H9 (cell line): Measurements from ENCODE around the gene EFNA5. TPM values are rescaled to one million over a fixed set of nuclear protein-coding genes. Genes with fewer than 3 reads are reported as not detected.

Source experiments
- DNase-seq: peaks from one replicate; pipeline ENCODE4 v3.0.0-alpha.2; 2017
- H2AFZ ChIP-seq: one replicate; pipeline ENCODE4 v1.6.1; 2013; ENCODE audit warnings: mild to moderate bottlenecking, low read length, control low read depth, moderate library complexity
- H2AK5ac ChIP-seq: 2 replicates; pipeline ENCODE4 v1.6.1; 2013; ENCODE audit warnings: low read length, control low read depth, mixed read lengths; ENCODE audit not compliant: insufficient read length
- H2BK120ac ChIP-seq: one replicate; pipeline ENCODE4 v1.6.1; 2013; ENCODE audit warnings: low read depth, mild to moderate bottlenecking, low read length, control low read depth, inconsistent platforms; ENCODE audit not compliant: poor library complexity, severe bottlenecking
- H2BK12ac ChIP-seq: 2 replicates; pipeline ENCODE4 v1.6.1; 2013; ENCODE audit warnings: low read length, control low read depth, mixed read lengths, low read depth; ENCODE audit not compliant: insufficient read length
- H2BK15ac ChIP-seq: 2 replicates; pipeline ENCODE4 v1.6.1; 2013; ENCODE audit warnings: low read depth, low read length, control low read depth
- H2BK20ac ChIP-seq: one replicate; pipeline ENCODE4 v1.6.1; 2013; ENCODE audit warnings: low read depth, mild to moderate bottlenecking, low read length, control low read depth, inconsistent platforms; ENCODE audit not compliant: poor library complexity, severe bottlenecking
- H2BK5ac ChIP-seq: 2 replicates; pipeline ENCODE4 v1.6.1; 2013; ENCODE audit warnings: low read length, control low read depth, mixed read lengths; ENCODE audit not compliant: insufficient read length
- H3K14ac ChIP-seq: 2 replicates; pipeline ENCODE4 v1.6.1; 2013; ENCODE audit warnings: low read length, control low read depth; ENCODE audit not compliant: insufficient read depth
- H3K18ac ChIP-seq: 2 replicates; pipeline ENCODE4 v1.6.1; 2013; ENCODE audit warnings: low read depth, mild to moderate bottlenecking, mixed read lengths, low read length, control low read depth; ENCODE audit not compliant: insufficient read length
- H3K23ac ChIP-seq: 2 replicates; pipeline ENCODE4 v1.6.1; 2013; ENCODE audit warnings: low read length, control low read depth, mixed read lengths, low read depth; ENCODE audit not compliant: insufficient read length
- H3K23me2 ChIP-seq: 2 replicates; pipeline ENCODE4 v1.6.1; 2013; ENCODE audit warnings: low read depth, mild to moderate bottlenecking, mixed read lengths, low read length, control low read depth; ENCODE audit not compliant: insufficient read length, poor library complexity, severe bottlenecking
- H3K27ac ChIP-seq: 2 replicates; pipeline ENCODE4 v1.5.1; 2013; ENCODE audit warnings: low read length, control low read depth, mixed read lengths, low read depth; ENCODE audit not compliant: insufficient read length
- H3K27me3 ChIP-seq: 2 replicates; pipeline ENCODE4 v1.6.1; 2013; ENCODE audit warnings: low read length, control low read depth, inconsistent platforms; ENCODE audit not compliant: insufficient read depth
- H3K4ac ChIP-seq: 2 replicates; pipeline ENCODE4 v1.6.1; 2013; ENCODE audit warnings: low read depth, mild to moderate bottlenecking, control low read depth, inconsistent platforms, low read length, moderate library complexity
- H3K4me1 ChIP-seq: 2 replicates; pipeline ENCODE4 v1.6.1; 2013; ENCODE audit warnings: low read length, control low read depth, inconsistent platforms; ENCODE audit not compliant: insufficient read depth
- H3K4me2 ChIP-seq: 2 replicates; pipeline ENCODE4 v1.6.1; 2013; ENCODE audit warnings: low read length, control low read depth, mixed read lengths; ENCODE audit not compliant: insufficient read length, insufficient read depth
- H3K56ac ChIP-seq: 2 replicates; pipeline ENCODE4 v1.6.1; 2013; ENCODE audit warnings: low read depth, mild to moderate bottlenecking, mixed read lengths, low read length, control low read depth; ENCODE audit not compliant: insufficient read length
- H3K79me1 ChIP-seq: 2 replicates; pipeline ENCODE4 v1.6.1; 2013; ENCODE audit warnings: low read depth, mild to moderate bottlenecking, moderate library complexity, low read length, control low read depth, inconsistent platforms; ENCODE audit not compliant: insufficient read depth, poor library complexity, severe bottlenecking
- H3K79me2 ChIP-seq: 2 replicates; pipeline ENCODE4 v1.6.1; 2013; ENCODE audit warnings: low read length, control low read depth, inconsistent platforms; ENCODE audit not compliant: insufficient read depth
- H3K9ac ChIP-seq: 2 replicates; pipeline ENCODE4 v1.6.1; 2013; ENCODE audit warnings: low read length, control low read depth, mixed read lengths; ENCODE audit not compliant: insufficient read length; ENCODE audit errors: extremely low read depth
- H3K9me3 ChIP-seq: one replicate; pipeline ENCODE4 v1.6.1; 2013; ENCODE audit warnings: low read depth, low read length, inconsistent platforms; ENCODE audit not compliant: control insufficient read depth
- H3T11ph ChIP-seq: one replicate; pipeline ENCODE4 v1.6.1; 2013; ENCODE audit warnings: mild to moderate bottlenecking, low read length, control low read depth, inconsistent platforms
- H4K20me1 ChIP-seq: one replicate; pipeline ENCODE4 v1.6.1; 2013; ENCODE audit not compliant: control insufficient read depth, insufficient read length, insufficient read depth
- H4K5ac ChIP-seq: 2 replicates; pipeline ENCODE4 v1.6.1; 2013; ENCODE audit warnings: low read depth, mild to moderate bottlenecking, mixed read lengths, low read length, control low read depth; ENCODE audit not compliant: insufficient read length
- H4K8ac ChIP-seq: replicated peaks from 2 replicates; pipeline ENCODE4 v1.6.1; 2013; ENCODE audit warnings: low read length, control low read depth, mixed read lengths, low read depth; ENCODE audit not compliant: insufficient read length
- H4K91ac ChIP-seq: 2 replicates; pipeline ENCODE4 v1.6.1; 2013; ENCODE audit warnings: low read depth, mild to moderate bottlenecking, moderate library complexity, mixed read lengths, low read length, control low read depth; ENCODE audit not compliant: insufficient read length
- H3K27ac Mint-ChIP-seq, 3 experiments: 2 replicates in 2 of 3; 3 replicates in 1 of 3; pipeline ENCODE4 v1.8.0; 2020 to 2021; ENCODE audit warnings: mixed read lengths in 3 of 3, mild to moderate bottlenecking in 1 of 3, moderate library complexity in 1 of 3
- H3K27me3 Mint-ChIP-seq: 2 replicates; pipeline ENCODE4 v1.8.0; 2021; ENCODE audit warnings: low read depth, mild to moderate bottlenecking, moderate library complexity, mixed read lengths
- H3K36me3 Mint-ChIP-seq, 3 experiments: 2 replicates in 2 of 3; 3 replicates in 1 of 3; pipeline ENCODE4 v1.8.0; 2020 to 2021; ENCODE audit warnings: low read depth in 3 of 3, mixed read lengths in 3 of 3; ENCODE audit not compliant: insufficient read depth in 1 of 3
- H3K4me1 Mint-ChIP-seq, 2 experiments: 2 replicates each; pipeline ENCODE4 v1.8.0; 2020; ENCODE audit warnings: mixed read lengths in 2 of 2
- H3K4me3 Mint-ChIP-seq, 2 experiments: 2 replicates in 1 of 2; 3 replicates in 1 of 2; pipeline ENCODE4 v1.8.0; 2020 to 2021; ENCODE audit warnings: mild to moderate bottlenecking in 2 of 2, mixed read lengths in 2 of 2, moderate library complexity in 1 of 2
- H3K9me3 Mint-ChIP-seq, 2 experiments: 2 replicates in 1 of 2; 3 replicates in 1 of 2; pipeline ENCODE4 v1.8.0; 2020; ENCODE audit warnings: mild to moderate bottlenecking in 2 of 2, mixed read lengths in 2 of 2, moderate library complexity in 1 of 2
- WGBS: extraction: QIAGEN DNeasy Blood & Tissue Kit; methylation state at CpG from one replicate; pipeline ENCODE4 v1.1.7; 2013; ENCODE audit warnings: missing lambda C conversion rate, low lambda C conversion rate, mixed read lengths; ENCODE audit not compliant: insufficient read length; ENCODE audit errors: extremely low coverage; 5-methylcytosine and 5-hydroxymethylcytosine counted together
- total RNA-seq: library from RNA; stranded (reverse); gene quantifications from 2 replicates; pipeline ENCODE4 v1.2.1, GENCODE V29; 2021
- TF ChIP-seq, protein P1 (sequence below): fragments of 200-600 bp; sonication (generic); conservative IDR thresholded peaks from 3 replicates; pipeline ENCODE4 v1.8.0; 2021; ENCODE audit warnings: antibody characterized with exemption, mild to moderate bottlenecking

EFNA5 gene
- total RNA-seq, 1 experiment from 2014 or later, result 20.4 TPM

DNA sequence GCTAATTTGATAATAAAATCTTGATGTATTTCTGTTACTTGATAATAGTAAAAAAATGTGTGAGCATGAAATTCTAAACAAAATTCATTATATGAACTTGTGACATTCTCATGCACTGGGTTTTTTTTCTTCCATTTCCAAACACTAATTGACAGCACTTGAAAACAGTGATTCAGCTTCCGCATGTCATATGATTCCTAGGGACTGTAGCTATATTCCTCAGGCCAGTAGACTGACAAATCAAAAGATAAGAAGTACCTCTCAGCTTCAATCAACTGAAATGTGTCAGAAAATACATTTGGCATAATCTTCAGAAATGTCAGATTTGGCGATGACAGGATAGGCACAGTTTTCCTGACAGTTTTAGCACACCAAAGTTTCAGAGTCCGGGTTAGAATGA is 52.5 kb downstream of the EFNA5 start:
- H3K9me3 Mint-ChIP-seq, result no peaks in the 10 kb centered on the region
- no peak overlapping the region for H2BK5ac ChIP-seq
- H3K79me1 ChIP-seq, result no peaks in the 10 kb centered on the region
- H3K79me2 ChIP-seq, result no peaks in the 10 kb centered on the region
- no peak overlapping the region for H4K91ac ChIP-seq
- no peak overlapping the region for H3K18ac ChIP-seq
- H3K9ac ChIP-seq, result no peak overlapping the region
- H3K23me2 ChIP-seq, result no peaks in the 10 kb centered on the region
- H3K56ac ChIP-seq, result no peak overlapping the region
- no peak overlapping the region for H3K14ac ChIP-seq
- no peaks in the 10 kb centered on the region for H4K20me1 ChIP-seq
- no peak overlapping the region for H2AK5ac ChIP-seq
- H3K27me3 Mint-ChIP-seq, result no peaks in the 10 kb centered on the region
- H3K23ac ChIP-seq, result no peak overlapping the region
- no peak overlapping the region for H3K4me2 ChIP-seq
- no peaks in the 10 kb centered on the region; the same call in 1 of the 2 replicates for H3K4me1 ChIP-seq
- no CpG with 5 or more reads among the region's 3 CpGs for WGBS
- H3K9me3 ChIP-seq, result no peaks in the 10 kb centered on the region
- no peak overlapping the region for H3K27ac ChIP-seq
- H3K4me3 Mint-ChIP-seq, result no peak overlapping the region
- H3K4ac ChIP-seq, result no peak overlapping the region
- H4K8ac ChIP-seq, result no peak overlapping the region
- no peak overlapping the region for H3K27ac Mint-ChIP-seq
- peaks cover 31 to 34% of the 10 kb centered on the region in 2 experiments for H3K4me1 Mint-ChIP-seq
- no peak overlapping the region for H2BK12ac ChIP-seq
- no peak for DNase-seq
- H4K5ac ChIP-seq, result no peak overlapping the region
- H3K36me3 Mint-ChIP-seq, result no peaks in the 10 kb centered on the region
- no peaks in the 10 kb centered on the region for H3K27me3 ChIP-seq
- H3T11ph ChIP-seq, result no peak overlapping the region
- H2BK15ac ChIP-seq, result no peak overlapping the region
- no peak overlapping the region for H2BK20ac ChIP-seq
- TF ChIP-seq, protein P1, sequence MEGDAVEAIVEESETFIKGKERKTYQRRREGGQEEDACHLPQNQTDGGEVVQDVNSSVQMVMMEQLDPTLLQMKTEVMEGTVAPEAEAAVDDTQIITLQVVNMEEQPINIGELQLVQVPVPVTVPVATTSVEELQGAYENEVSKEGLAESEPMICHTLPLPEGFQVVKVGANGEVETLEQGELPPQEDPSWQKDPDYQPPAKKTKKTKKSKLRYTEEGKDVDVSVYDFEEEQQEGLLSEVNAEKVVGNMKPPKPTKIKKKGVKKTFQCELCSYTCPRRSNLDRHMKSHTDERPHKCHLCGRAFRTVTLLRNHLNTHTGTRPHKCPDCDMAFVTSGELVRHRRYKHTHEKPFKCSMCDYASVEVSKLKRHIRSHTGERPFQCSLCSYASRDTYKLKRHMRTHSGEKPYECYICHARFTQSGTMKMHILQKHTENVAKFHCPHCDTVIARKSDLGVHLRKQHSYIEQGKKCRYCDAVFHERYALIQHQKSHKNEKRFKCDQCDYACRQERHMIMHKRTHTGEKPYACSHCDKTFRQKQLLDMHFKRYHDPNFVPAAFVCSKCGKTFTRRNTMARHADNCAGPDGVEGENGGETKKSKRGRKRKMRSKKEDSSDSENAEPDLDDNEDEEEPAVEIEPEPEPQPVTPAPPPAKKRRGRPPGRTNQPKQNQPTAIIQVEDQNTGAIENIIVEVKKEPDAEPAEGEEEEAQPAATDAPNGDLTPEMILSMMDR, result no peak
- no peak overlapping the region for H2BK120ac ChIP-seq
- H2AFZ ChIP-seq, result no peak overlapping the region
